Liver (tissue), 9 donors: ENCODE measurements around the gene CAMK2B. TPM values are rescaled to one million over a fixed set of nuclear protein-coding genes. Genes with fewer than 3 reads are reported as not detected.

Source experiments
- DNase-seq: peaks from one replicate; pipeline ENCODE4 v3.0.0-alpha.2; 2017; ENCODE audit warnings: low spot score
- H3K27ac ChIP-seq, 2 donors: one replicate each; pipeline ENCODE4 v1.7.0; 2013; ENCODE audit warnings: inconsistent platforms in 2 of 2, low read length in 2 of 2, control low read depth in 1 of 2, low read depth in 1 of 2, mild to moderate bottlenecking in 1 of 2
- H3K27me3 ChIP-seq, 4 donors: one replicate each; pipeline versions ENCODE4 v1.6.1 to v1.7.0; 2013; ENCODE audit warnings: low read length in 3 of 4, inconsistent platforms in 1 of 4, mild to moderate bottlenecking in 1 of 4, moderate library complexity in 1 of 4; ENCODE audit not compliant: control insufficient read depth in 4 of 4, insufficient read depth in 4 of 4
- H3K36me3 ChIP-seq, 4 donors: one replicate each; pipeline versions ENCODE4 v1.6.1 to v1.7.0; 2013; ENCODE audit warnings: low read length in 3 of 4, mild to moderate bottlenecking in 3 of 4, low read depth in 1 of 4, moderate library complexity in 1 of 4; ENCODE audit not compliant: control insufficient read depth in 4 of 4, insufficient read depth in 3 of 4
- H3K4me1 ChIP-seq, 4 donors: one replicate each; pipeline versions ENCODE4 v1.6.1 to v1.7.0; 2013; ENCODE audit warnings: low read length in 3 of 4, mild to moderate bottlenecking in 3 of 4, moderate library complexity in 1 of 4; ENCODE audit not compliant: control insufficient read depth in 4 of 4, insufficient read depth in 4 of 4
- H3K4me3 ChIP-seq, 3 donors: one replicate each; pipeline versions ENCODE4 v1.6.1 to v1.7.0; 2013; ENCODE audit warnings: low read length in 3 of 3, control low read depth in 1 of 3, low read depth in 1 of 3, mild to moderate bottlenecking in 1 of 3
- H3K9ac ChIP-seq, 2 donors: one replicate each; pipeline ENCODE4 v1.7.0; 2013; ENCODE audit warnings: low read length in 2 of 2, mild to moderate bottlenecking in 2 of 2, moderate library complexity in 2 of 2, control low read depth in 1 of 2, low read depth in 1 of 2
- H3K9me3 ChIP-seq, 4 donors: one replicate each; pipeline versions ENCODE4 v1.6.1 to v1.7.0; 2013; ENCODE audit warnings: low read length in 3 of 4; ENCODE audit not compliant: control insufficient read depth in 4 of 4
- EGR1 ChIP-seq, 2 donors: IDR thresholded peaks; 2 replicates each; pipeline ENCODE4 v1.6.1; 2016 to 2018; ENCODE audit warnings: antibody characterized with exemption in 2 of 2, low read depth in 2 of 2
- FOXA1 ChIP-seq: IDR thresholded peaks from 2 replicates; pipeline ENCODE4 v1.6.1; 2016; ENCODE audit warnings: antibody characterized with exemption
- FOXA2 ChIP-seq: IDR thresholded peaks from 2 replicates; pipeline ENCODE4 v1.6.1; 2016; ENCODE audit warnings: antibody characterized with exemption
- HNF4G ChIP-seq: IDR thresholded peaks from 2 replicates; pipeline ENCODE4 v1.6.1; 2016; ENCODE audit warnings: antibody characterized with exemption
- NR2F2 ChIP-seq: IDR thresholded peaks from 2 replicates; pipeline ENCODE4 v1.6.1; 2016; ENCODE audit warnings: antibody characterized with exemption
- RAD21 ChIP-seq, 2 donors: IDR thresholded peaks; 2 replicates each; pipeline ENCODE4 v1.6.1; 2016; ENCODE audit warnings: antibody characterized with exemption in 2 of 2, mild to moderate bottlenecking in 2 of 2
- REST ChIP-seq: IDR thresholded peaks from 2 replicates; pipeline ENCODE4 v1.6.1; 2016; ENCODE audit warnings: antibody characterized with exemption, mild to moderate bottlenecking
- RXRA ChIP-seq, 2 donors: IDR thresholded peaks; 2 replicates each; pipeline ENCODE4 v1.6.1; 2017 to 2018; ENCODE audit warnings: antibody characterized with exemption in 2 of 2, mild to moderate bottlenecking in 1 of 2
- SP1 ChIP-seq: IDR thresholded peaks from 2 replicates; pipeline ENCODE4 v1.6.1; 2018; ENCODE audit warnings: antibody characterized with exemption, mild to moderate bottlenecking
- TAF1 ChIP-seq: conservative IDR thresholded peaks from 2 replicates; pipeline ENCODE4 v1.6.1; 2016; ENCODE audit warnings: antibody characterized with exemption, mild to moderate bottlenecking
- WGBS: extraction: QIAGEN DNeasy Blood & Tissue Kit; methylation state at CpG from one replicate; pipeline ENCODE4 v1.1.7; 2013; 5-methylcytosine and 5-hydroxymethylcytosine counted together
- polyA plus RNA-seq, 2 donors: library from polyadenylated mRNA; stranded (reverse) in 1 of 2; unstranded in 1 of 2; fragments of 200-250 nt in 1 of 2; fragments of >200 nt in 1 of 2; fragmentation: Nextera tagmentation in 1 of 2; extraction: Ambion mirVana in 1 of 2; gene quantifications; one replicate each; pipeline versions ENCODE4 v1.2.1 to v1.2.3, GENCODE V29; 2013 to 2015
- total RNA-seq, 2 donors: library from RNA; depleted of rRNA; stranded (reverse); fragments of >200 nt; gene quantifications; one replicate each; pipeline ENCODE4 v1.2.3, GENCODE V29; 2014
- TF ChIP-seq, protein P1 (sequence below): IDR thresholded peaks from 2 replicates; pipeline ENCODE4 v1.6.1; 2016; ENCODE audit warnings: antibody characterized with exemption
- TF ChIP-seq, protein P2 (sequence below): IDR thresholded peaks from 2 replicates; pipeline ENCODE4 v1.6.1; 2016; ENCODE audit warnings: antibody characterized with exemption
- TF ChIP-seq, protein P3 (sequence below): fragments of 150-350 bp; IDR thresholded peaks from 2 replicates; pipeline ENCODE4 v1.5.1; 2017; ENCODE audit warnings: improper control_type of control experiment, low read depth, low read length; ENCODE audit not compliant: missing input control
- TF ChIP-seq, protein P4 (sequence below): IDR thresholded peaks from 2 replicates; pipeline ENCODE4 v1.6.1; 2016; ENCODE audit warnings: antibody characterized with exemption
- donor health status: healthy.
- donor health status: healthy.
- donor health status: healthy.
- donor health status: healthy.
- donor health status: healthy.

Gene CAMK2B
- total and polyA plus RNA-seq, 4 donors: 2.1 to 3.3 (median 2.2) TPM; not detected in 1

DNA sequence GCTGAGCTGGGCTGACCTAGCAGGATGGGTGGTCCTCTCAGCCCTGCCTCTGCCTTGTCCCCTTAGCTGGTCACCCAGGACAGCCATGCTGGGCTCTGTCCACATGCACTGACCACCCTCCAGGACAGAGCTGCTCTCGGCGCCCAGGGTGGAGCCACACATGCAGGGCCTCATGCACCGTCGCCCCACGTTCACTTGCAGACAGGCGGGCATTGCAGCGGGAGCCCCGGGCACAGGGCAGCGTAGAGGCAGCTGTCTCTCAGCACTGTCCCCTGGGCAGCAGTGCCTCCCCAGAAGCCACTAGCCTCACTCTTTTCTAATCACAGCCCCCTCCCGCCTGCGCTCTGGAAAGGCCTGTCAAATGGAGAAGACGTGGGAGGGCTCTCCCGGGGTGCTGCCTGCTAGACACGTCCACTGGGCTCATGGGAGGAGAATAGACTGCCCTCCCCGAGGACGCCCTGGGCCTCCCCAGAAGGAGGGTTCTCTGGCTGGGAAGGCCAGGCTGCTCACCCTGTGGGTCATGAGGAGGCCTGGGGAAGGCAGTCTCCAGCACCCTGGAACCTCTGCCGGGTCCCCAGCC is 87.2 kb downstream of the CAMK2B start (continued):
- no peak for TF ChIP-seq EGR1 (IDR thresholded peaks at IDR 0.05; ENCODE audit: low read depth in 2 of 2)

DNA sequence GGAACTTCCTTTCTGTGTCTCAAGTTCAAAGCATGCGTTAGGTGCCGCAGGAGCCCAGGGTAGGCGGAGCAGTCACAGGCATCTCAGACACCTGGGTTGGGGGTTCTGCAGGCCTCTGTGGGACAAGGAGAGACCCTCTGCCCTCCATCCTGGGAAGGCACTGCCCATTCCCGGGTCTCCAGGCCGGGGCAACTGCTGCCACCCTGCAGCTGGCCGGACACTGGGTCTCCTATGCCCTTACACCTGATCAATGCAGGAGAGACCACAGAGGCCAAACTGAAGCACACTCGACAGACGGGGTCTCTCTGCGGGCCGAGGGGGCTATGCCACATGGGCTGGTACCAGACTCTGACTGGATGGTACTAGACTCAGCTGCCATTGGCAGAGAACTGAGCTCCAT is 87.7 kb downstream of the CAMK2B start:
- H3K4me1 ChIP-seq: peaks cover 0 to 4% (median 0%) of the 10 kb centered on the region in 4 donors
- H3K4me3 ChIP-seq: no peak overlapping the region
- TF ChIP-seq, protein P1, sequence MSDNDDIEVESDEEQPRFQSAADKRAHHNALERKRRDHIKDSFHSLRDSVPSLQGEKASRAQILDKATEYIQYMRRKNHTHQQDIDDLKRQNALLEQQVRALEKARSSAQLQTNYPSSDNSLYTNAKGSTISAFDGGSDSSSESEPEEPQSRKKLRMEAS: no peak
- TF ChIP-seq SP1 (no peak), HNF4G (no peak), TAF1 (no peak), REST (no peak), FOXA1 (no peak), RAD21 (IDR thresholded peaks at IDR 0.05) (no peak), RXRA (IDR thresholded peaks at IDR 0.05) (no peak), NR2F2 (no peak), EGR1 (IDR thresholded peaks at IDR 0.05; ENCODE audit: low read depth in 2 of 2) (no peak)
- TF ChIP-seq, protein P2, sequence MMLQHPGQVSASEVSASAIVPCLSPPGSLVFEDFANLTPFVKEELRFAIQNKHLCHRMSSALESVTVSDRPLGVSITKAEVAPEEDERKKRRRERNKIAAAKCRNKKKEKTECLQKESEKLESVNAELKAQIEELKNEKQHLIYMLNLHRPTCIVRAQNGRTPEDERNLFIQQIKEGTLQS: no peak
- TF ChIP-seq, protein P3, sequence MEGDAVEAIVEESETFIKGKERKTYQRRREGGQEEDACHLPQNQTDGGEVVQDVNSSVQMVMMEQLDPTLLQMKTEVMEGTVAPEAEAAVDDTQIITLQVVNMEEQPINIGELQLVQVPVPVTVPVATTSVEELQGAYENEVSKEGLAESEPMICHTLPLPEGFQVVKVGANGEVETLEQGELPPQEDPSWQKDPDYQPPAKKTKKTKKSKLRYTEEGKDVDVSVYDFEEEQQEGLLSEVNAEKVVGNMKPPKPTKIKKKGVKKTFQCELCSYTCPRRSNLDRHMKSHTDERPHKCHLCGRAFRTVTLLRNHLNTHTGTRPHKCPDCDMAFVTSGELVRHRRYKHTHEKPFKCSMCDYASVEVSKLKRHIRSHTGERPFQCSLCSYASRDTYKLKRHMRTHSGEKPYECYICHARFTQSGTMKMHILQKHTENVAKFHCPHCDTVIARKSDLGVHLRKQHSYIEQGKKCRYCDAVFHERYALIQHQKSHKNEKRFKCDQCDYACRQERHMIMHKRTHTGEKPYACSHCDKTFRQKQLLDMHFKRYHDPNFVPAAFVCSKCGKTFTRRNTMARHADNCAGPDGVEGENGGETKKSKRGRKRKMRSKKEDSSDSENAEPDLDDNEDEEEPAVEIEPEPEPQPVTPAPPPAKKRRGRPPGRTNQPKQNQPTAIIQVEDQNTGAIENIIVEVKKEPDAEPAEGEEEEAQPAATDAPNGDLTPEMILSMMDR: no peak
- TF ChIP-seq, protein P4, sequence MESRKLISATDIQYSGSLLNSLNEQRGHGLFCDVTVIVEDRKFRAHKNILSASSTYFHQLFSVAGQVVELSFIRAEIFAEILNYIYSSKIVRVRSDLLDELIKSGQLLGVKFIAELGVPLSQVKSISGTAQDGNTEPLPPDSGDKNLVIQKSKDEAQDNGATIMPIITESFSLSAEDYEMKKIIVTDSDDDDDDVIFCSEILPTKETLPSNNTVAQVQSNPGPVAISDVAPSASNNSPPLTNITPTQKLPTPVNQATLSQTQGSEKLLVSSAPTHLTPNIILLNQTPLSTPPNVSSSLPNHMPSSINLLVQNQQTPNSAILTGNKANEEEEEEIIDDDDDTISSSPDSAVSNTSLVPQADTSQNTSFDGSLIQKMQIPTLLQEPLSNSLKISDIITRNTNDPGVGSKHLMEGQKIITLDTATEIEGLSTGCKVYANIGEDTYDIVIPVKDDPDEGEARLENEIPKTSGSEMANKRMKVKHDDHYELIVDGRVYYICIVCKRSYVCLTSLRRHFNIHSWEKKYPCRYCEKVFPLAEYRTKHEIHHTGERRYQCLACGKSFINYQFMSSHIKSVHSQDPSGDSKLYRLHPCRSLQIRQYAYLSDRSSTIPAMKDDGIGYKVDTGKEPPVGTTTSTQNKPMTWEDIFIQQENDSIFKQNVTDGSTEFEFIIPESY: no peak
- no peak for DNase-seq
- H3K27ac ChIP-seq: no peak overlapping the region
- H3K36me3 ChIP-seq: no peaks in the 10 kb centered on the region
- no peak overlapping the region for H3K9ac ChIP-seq
- WGBS: 90% methylated on average over 10 of the region's 10 CpGs
- no peaks in the 10 kb centered on the region for H3K27me3 ChIP-seq
- no peaks in the 10 kb centered on the region for H3K9me3 ChIP-seq

DNA sequence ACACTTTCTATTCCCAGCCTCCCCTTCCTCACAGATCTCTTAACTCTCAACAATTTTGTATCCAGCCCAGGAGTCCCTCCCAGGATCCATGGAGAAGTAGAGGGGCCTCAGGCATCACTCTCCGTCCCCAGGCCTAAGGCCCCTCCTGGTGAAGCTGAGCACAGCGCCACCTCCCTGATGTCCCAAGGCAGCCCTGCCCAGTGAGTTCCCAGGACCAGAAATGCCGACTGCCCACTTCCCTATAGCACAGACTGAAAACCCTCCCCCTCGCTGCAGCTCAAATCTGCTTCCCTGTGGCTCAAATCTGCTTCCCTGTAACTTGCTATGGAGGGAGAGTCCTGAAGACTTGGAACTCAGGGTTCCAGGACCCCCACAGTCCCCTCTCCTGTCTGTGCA is 89.1 kb downstream of the CAMK2B start:
- Histone ChIP-seq H3K9me3 (no peaks in the 10 kb centered on the region), H3K27ac (no peak overlapping the region), H3K36me3 (no peaks in the 10 kb centered on the region), H3K4me1 (peaks cover 0 to 4% (median 0%) of the 10 kb centered on the region in 4 donors), H3K27me3 (no peaks in the 10 kb centered on the region), H3K9ac (no peak overlapping the region), H3K4me3 (no peak overlapping the region)
- DNase-seq: no peak
- no peak for TF ChIP-seq FOXA2
- TF ChIP-seq, protein P1: no peak
- 82% methylated on average over 4 of the region's 4 CpGs for WGBS
